ENCODE measurements around the gene PLA2G2C.
"Not testable (repeated sequence)": the region's sequence is repeated elsewhere in the genome, so short reads cannot be mapped to it uniquely, and the experiment has no call there.

The PLA2G2C gene

DNA sequence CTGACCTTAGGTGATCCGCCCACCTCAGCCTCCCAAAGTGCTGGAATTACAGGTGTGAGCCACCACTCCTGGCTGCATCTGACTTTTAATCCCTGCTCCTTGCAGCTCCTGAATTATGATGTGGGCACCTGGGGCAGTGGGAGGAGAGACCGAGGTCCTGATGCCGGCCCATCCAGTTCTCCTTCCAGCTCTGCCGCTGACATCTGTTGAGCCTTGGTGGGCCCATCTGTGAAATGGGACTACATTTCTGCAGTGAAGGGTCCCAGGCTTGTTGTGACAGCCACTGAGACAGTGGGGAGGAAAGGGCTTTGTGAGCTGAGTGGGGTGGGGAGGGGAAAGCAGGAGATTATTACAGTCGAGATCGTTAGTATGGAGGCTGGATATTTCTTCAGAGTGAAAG, 35.3 kb downstream of the PLA2G2C start:
- DNase-seq, result no peak

DNA sequence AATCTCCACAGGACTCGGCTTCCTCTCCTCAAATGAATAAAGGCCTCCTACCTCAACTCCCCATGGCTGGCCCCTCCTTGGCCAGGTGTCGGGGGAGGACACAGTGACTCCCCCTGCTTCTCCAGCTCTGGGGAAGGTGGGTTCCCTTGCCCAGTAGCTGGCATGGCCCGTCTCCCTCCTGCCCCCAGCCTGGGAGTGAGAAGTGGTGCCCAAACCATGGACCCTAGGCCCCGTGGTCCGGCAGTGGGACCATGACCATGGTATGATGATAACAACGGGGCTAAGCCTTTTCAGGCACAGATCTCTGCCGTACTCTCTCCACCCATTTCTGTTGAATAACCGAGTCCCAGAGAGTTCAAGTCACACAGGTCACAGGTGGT, 36.0 kb downstream of the PLA2G2C start:
- no peak for DNase-seq

DNA sequence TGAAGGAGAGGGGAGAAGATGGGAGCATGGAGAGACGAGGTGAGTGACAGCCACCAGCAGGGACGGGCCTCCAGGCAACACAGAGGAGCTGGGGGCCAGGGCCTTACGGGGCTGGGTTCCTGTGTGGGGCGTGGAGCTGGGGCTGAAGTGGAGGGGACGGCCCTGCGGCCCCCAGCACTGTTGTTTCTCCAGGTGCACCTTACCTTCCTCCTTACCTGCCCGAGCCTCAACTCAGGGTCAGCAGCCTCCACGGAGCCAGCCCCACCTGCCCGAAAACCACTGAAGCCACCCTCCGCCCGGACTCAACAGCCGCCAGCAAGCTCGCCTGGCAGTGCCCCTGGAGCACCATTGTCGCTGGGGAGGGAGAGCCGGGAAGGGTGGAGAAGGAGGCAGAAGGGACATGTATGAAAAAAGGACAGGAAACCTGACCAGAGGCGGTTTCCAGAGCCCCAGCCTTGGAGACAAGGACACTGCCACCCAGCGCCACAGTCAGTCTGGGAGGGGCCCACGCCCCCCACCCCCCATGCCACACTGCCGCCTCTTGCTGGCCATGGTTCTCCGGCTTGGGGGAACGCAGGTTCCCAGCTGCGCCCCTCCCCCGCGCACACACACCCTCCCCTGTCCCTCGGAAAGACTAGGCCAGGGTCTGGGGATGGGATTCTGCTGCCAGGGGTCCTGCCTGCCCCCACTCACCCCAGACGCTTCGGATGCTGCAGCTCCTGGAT, 36.6 kb downstream of the PLA2G2C start:
- DNase-seq, result no peak

DNA sequence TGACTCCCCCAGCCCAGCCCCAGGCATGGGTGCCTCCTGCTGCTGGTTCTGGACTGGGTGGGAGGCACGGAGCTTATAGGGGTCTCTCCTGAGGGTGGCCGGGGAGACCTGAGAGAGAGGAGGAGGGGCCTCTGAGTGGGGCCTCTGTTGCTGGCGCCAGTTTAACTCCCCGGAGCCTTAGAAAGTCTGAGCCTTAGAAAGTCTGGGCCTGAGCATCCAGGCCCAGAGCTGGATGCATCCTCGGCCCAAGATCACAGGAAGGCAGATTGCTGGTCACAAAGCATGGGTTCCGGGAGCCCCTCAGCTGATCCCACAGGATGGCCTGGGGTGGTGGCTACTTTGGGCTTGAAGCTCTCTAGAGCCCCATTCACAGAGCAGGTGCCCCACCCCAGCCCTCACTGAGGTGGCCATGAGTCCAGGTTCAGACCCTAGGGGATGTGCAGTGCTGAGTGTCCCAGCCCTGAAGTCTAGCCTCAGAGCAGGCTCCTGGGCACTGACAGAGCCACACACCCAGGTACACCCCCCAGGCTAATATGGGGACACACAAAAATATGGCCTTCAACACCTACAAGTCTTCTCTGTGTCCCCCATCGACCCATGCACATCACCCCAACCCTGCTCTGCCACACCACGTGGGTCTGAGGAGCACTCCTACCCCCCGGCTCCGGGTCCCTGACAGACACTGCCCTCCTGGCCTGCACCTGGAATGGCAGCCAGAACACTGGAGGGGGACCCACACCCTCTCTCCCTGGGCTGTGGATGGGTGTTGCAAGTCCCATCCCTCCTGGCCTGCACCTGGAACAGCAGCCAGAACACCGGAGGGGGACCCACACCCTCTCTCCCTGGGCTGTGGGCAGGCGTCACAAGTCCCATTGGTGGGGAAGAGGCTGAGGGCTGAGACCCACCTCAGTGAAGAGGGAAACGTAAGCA, 37.5 kb downstream of the PLA2G2C start:
- DNase-seq, result no peak

DNA sequence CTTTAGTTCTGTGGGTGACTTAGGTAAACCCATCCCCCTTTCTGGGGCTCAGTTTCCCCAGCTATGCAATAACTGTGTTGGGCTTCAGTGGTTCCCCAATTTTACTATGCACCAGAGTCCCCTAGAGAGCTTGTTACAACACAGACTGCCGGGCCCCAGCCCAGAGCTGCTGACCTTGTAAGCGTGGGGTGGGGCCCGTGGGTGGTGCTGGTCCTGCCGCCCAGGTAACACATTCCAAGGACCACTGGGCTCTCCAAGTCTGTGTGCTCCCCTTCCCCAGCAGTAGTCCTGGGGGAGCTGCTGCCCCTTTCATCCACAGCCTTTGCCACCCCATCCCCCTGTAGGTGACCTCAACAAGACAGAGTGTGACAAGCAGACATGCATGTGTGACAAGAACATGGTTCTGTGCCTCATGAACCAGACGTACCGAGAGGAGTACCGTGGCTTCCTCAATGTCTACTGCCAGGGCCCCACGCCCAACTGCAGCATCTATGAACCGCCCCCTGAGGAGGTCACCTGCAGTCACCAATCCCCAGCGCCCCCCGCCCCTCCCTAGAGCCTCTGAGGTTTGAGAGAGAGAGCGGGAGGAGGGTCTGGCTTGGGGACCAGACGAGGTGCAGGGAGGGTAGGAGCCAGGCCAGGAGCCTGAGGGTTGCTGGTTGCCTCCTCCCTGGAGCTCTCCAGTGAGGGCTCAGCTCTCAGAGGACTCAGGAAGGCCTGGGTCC, 38.3 kb downstream of the PLA2G2C start:
- DNase-seq, result no peak

DNA sequence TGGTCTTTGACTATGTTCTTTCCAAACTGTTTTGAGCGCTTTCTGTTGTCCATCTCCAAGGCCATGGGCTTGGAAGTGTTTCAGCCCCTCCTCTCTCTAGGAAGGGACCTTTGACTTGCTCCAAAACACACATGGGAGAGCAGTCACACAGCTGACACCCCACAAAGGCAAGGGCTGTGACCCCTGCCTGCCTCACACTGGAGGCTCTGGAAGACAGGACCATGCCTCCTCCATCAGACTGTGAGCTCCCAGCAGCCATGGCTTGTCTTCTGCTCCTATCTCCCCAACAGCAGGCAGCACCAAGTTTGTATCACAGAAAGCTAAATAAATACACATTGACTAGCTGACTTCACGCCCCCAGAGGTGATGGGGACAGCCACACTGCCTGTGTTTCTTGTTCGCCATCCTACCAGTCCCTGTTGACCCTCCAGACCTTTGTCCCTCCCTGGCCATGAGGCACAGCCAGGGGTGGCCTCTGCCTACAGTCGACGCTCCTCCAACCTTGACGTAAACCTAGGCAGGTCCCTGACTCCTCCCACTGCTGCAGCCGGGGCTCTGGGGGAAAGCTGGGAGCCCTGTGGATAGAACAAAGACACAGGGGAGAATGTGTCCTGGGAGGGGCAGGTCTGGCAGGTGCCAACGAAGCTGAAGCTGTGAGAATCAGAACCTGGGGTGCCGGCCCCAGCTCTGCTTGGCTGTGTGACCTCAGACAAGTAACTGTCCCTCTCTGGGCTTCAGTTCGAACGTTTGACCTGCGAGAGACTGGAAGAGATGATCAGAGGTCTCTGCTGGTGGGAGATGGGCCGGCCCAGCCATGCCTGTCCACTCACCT, 42.4 kb downstream of the PLA2G2C start:
- no peak for DNase-seq

DNA sequence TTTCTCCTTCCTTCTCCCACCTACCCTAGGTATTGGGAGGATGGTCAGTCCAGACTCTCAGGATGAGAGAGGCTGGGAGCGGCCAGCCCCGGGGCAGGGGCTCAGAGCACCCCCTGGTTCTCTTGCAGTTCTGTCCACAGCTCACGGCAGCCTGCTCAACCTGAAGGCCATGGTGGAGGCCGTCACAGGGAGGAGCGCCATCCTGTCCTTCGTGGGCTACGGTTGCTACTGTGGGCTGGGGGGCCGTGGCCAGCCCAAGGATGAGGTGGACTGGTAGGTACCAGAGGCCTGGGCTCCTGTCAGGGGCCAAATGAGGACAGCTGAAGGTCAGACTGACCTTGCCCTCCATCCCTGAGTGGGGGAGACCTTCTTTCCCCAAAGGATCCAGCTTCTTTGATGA, 43.0 kb downstream of the PLA2G2C start:
- DNase-seq, result no peak

DNA sequence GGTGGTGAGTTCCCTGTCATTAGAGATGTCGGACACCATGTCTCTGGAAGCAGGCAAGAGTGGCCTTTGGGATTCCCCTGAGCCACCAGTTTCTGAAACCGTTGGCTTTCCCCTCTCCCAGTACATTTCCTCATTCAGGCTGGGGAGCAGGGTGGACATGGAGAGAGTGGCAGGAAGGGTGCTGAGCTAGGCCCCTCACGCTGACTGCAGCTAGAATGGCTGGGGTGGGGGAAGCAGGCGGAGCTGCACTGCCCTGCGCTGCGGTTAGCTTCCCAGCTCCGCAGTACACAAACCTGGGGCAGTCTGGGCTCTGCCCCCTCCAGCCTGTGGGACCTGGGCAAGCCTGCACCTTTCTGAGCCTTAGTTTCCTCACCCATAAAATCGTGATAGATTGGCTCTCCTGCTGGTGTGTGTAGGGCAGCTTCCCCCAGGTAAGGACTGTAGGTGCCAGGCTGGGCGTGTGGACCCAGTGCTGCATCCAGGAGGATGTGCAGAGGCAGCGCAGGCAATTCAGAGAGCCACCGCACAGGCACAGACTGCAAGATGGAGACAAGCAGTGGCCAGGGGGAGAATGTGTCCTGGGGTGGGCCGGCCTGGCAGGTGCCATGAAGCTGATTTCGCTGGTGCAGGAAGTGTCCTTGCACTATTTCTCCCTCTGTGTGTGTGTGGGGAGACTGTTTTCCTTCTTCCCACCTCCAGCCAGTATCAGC, 44.2 kb downstream of the PLA2G2C start:
- DNase-seq, result no peak

DNA sequence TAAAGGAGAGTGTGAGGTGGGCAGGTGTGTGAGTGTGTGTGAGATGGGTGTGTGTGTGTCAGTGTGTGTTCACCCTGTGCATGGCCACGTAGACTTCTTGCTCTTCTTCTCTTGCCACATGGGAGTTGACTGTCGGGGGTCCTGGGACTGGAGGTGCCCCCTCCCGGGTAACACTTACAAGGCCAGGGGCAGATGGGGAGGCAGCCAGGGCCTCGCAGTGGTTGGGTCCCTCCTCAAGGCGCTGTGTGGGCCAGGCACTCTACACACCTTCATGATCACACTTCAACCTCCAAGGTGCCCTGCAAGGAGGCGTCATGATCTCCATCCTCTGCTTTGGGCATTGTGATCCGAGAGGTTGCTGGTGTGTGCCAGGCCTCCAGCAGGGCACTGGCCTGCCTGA, 44.9 kb downstream of the PLA2G2C start:
- no peak for DNase-seq

DNA sequence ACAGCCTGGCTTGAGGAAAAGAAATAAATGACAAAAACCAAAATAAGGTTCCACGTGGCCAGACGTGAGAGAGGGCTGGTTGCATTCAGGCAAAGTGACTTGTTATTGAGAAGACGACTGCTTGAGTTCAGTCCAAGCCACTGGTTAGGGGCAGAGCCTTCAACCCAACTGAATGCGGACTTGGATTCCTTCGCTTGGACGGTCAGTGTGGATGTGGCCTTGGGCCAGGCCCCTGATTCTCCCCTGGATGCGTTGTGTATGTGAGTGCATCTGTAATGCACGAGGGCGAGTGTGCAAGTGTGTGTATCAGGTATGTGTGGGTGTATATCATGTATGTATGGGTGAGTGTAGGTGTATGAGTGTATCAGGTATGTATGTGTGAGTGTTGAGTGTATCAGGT, 45.3 kb downstream of the PLA2G2C start:
- no peak for DNase-seq

DNA sequence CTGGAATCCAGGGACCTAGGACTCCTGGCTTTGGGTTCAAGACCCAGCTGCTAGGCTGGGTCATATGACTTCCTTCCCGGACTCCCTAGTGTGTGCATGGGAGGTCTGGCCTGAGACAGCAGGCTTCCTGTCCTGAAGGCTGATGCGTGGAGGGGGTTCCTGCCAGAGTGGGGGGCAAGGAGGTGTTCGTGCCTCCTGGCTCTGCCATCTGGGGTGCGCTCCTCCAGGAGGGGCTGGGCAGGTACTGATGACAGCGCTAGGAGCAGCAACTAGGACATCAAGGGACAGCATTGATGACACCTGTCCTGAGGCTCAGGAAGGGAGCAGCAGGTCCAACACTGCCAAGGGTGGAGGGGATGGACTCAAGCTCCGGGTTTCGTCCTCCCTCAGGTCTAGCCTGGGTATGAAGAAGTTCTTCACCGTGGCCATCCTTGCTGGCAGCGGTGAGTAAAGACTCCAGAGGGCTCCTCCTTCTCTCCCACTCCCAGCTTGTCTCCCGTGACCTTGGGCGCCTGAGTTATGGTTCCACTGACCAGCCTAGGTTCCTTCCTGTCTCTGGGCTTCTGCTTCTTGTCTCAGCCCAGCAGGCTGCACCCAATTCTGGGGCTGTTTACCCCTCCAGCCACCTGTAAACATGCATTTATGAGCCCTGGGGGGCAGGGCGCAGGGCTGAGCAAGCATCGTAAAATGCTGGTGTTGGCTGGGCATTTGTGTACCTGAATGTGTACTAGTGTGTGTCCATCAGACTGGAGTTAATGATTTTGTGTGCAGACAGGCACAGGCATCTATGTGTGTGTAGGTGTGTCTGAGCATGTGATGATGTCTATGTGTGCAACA, 46.3 kb downstream of the PLA2G2C start:
- DNase-seq, result no peak

DNA sequence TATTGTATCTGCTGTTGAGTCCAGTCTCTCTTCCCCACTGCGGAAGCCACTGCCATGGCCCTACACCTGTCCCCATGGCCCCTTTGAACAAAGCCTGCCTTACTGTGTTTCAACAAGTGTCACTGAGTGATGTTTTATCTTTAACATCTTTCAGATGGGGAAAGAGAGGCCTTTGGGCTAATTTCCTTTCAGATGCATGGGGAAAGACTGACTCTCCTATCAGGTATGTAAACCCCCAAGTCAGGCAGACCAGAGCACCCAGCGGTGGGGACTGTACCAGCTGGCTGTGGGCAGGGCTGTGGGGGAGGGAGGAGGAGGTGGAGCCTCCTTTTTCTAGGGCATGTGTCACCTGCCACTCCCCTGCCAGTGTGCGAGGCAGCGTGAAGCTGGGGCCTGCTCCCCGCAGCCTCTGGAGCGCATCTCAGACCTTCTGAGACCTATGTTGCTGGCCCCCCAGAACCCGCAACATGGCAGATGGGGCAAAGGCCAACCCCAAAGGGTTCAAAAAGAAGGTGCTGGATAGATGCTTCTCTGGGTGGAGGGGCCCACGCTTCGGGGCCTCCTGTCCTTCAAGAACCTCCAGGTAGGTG, 47.3 kb downstream of the PLA2G2C start, which contains the start of gene PLA2G2F:
Gene PLA2G2F (plus strand): TSS at position 363 of the 590 bp plus-strand sequence. CDS start 105 bp downstream, at position 468.
- DNase-seq, result no peak

DNA sequence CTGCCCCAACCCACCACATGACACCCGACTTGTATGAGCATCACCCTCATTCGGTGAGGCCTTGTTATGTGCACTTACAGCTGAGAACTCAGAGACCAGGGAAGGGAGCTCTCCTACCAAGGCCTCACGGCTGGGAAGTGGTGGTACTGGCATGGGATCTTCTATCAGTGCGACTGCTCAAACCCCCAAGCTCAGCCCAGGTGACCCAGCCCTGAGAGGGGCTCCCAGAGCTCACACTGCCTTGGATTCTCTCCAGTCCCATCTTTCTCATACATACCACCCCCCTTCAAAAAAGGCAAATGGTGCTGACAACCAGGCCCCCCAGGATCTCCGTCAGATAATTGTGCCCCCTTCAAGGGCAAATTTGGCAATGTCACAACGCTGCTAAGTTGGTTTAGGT, 48.0 kb downstream of the PLA2G2C start:
- no peak for DNase-seq

DNA sequence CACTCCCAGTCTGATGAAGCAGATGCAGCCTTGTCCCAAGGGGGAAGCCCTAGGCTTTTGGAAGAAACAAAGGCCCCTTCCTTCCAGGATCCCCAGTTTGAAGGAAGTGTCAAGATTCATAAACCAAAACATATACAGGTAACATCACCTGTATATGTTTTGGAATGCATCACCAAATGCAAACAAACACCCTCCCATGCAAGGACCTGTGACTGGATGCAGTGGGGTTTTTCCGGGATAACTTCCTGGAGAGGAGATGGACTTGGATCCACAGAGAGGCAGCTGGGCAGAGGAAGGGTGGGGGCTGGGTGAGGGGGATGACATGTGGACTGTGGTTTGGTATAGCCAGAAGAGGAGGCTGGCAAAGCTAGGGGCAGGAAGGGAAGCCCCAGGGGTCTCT, 48.7 kb downstream of the PLA2G2C start:
- DNase-seq, result no peak

DNA sequence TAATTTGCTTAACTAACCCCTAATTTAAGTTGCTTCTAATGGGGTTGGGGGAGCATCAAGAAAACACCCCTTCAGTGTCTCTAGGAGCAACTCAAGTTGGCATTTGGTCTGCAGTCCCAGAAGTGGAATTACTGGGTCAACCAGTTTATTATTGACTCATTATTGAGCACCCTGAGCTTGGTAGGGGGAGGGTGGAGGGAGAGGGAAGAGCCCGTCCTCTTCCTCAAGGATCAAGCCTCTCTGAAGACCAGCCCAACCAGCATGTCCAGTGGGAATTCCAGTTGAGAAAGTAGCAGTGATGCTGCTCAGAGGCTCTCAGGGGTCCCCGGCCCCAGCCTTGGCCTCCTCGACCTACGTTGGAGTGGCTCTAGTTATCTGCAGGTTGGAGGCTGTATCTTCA, 49.3 kb downstream of the PLA2G2C start:
- DNase-seq, result no peak

DNA sequence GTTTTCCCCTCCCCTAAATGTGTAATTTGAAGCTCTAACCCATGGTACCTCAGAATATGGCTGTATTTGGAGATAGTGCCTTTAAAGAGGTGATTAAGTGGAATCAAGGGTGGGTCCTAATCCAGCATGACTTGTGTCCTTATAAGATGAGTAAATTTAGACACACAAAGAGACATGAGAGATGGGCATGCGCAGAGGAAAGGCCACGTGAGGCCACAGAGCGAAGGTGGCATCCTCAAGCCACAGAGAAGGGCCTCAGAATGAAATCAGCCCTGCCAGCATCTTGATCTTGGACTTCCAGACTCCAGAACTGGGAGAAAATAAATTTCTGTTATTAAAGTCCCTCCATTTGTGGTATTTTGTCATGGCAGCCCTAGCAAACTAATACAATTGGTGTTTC, 50.1 kb downstream of the PLA2G2C start:
- DNase-seq, result no peak

DNA sequence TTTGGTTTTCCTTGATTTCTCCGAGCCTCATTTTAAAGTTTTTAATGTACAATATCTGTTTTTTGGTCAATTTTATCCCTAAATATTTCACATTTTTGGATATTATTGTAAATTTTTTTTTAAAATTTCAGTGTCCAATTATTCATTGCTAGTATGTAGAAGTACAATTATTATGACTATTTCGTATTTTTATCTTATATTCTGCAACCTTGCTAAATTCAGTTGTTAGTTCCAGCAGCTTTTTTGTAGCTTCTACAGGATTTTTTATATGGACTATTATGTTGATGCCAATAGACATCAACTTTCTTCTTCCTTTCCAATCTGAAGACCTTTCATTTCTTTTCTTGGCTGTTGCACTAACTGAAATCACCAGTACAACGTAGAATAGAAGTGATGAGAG, 51.3 kb downstream of the PLA2G2C start:
- no peak for DNase-seq

DNA sequence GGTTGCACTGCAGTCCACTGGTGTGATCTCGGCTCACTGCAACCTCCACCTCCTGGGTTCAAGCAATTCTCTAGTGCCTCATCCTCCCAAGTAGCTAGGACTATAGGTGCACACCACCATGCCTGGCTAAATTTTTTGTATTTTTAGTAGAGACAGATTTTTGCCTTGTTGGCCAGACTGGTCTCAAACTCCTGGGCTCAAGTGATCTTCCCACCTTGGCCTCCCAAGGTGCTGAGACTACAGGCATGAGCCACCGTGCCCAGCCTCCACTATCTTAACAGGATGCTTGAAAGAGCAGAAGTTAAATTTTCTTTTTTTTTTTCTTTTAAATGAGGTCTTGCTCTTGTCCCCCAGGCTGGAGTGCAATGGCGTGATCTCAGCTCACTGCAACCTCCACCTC, 55.8 kb downstream of the PLA2G2C start:
- not testable (repeated sequence) for DNase-seq

DNA sequence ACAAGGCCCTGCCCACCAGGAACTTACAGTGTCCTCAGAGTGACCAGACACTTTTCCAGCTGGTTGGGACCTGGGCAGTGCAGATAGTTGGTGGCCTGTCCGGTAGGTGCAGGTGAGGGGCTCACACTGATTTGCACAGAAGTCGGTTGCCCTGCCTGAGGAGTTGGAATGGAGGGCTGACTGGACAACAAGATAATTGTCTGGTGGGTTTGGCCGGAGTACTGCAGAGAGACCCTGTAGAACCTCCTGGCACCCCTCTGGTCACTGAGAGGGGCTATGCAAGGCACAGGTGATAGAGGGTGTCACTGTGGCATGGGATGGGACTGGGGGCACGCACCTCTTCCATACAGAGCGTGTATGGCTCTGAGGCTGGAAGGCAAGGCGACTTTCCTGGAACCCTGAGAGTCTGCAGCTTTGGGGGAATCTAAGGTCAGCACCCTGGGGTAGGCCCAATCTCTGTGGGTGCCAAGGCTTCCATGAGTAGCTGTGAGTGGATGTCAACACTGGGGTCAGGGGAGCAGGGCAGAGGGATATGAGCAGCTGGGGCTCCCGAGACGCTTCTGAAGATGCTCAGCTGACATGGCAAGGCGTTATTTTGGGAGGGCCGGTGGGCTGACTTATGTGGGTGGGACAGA, 59.4 kb downstream of the PLA2G2C start:
- DNase-seq, result no peak

Data from fibroblast of upper back skin (primary cell).